ENCODE data around the gene C9orf72. TPM values are rescaled to one million over a fixed set of nuclear protein-coding genes. Genes with fewer than 3 reads are reported as not detected.
A peak's percentile ranks its signal among the peaks of the same experiment; 100 is the strongest.

C9orf72 gene
- total and polyA plus RNA-seq, 7 donors: 6.4 to 28.0 (median 21.0) TPM

DNA sequence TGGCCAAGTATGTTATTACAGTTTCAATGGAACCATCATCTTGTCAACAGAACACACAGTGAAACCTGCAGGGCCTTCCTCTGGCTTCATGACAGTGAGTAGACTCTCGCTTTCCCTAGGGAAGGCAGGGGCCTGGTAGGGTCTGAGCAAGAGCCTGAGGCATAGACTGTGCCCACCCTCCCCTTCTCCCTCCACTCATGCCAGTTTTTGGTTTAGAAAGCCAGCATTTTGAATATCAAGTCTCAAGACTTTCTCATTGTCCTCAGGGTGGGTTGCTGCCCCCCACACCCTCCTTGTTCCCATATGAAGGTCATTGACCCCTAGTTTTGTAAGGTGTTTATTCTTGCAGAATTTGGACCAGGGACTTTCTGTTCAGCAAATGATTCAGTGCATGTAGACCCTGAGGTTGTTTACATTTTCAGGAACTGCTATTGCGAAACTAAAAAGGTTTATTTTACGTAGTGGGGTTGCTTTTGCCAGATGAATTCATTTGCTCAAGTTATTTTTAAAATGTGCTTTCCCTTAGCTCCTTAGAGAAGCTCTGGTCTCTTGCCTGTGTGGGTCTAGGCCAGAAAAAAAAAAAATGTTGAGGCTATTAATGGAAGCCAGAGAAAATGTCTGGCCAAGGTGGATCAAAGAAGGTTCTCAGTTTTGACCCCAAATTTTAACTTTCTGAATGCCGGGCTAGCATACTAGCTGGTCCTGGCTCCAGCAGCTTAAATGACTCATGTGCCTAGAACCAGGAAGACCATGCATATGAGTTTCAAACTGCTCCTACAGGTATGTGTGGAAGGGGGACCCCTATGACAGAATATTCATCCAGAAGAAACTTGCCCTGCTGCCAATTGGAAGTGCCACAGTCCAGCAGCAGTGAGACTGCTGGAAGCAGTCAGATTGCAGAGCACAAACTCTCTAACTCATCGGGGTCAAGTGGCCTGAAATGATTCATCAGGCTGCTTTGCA is 33.5 kb downstream of the C9orf72 start:
- Histone ChIP-seq H3K9me3 (no peaks in the 10 kb centered on the region), H3K27ac (peak overlapping the region; percentile 74 to 89 (median 86)), H3K4me3 (no peak overlapping the region), H3K27me3 (no peaks in the 10 kb centered on the region), H3K36me3 (peaks cover 0 to 8% (median 0%) of the 10 kb centered on the region in 4 donors), H3K4me1 (peaks cover 0 to 66% (median 51%) of the 10 kb centered on the region in 4 donors)
- intact Hi-C loops (cut with DNase I): loop anchor here (2.0 to 10.0 kb wide), 4 partner anchors 33 to 585 kb away; partner anchors contain the start of genes C9orf72 and IFT74
- 64 to 77% methylated on average over 5 of the region's 5 CpGs for WGBS, 2 donors
- peak; percentile 83 for DNase-seq
- TF ChIP-seq POLR2A (IDR thresholded peaks at IDR 0.05) (no peak), EP300 (IDR thresholded peaks at IDR 0.05) (peak; percentile 95 to 99 (median 96)), POLR2AphosphoS5 (IDR thresholded peaks at IDR 0.05) (peak; percentile 88 to 94 (median 92))
- TF ChIP-seq, protein P1, sequence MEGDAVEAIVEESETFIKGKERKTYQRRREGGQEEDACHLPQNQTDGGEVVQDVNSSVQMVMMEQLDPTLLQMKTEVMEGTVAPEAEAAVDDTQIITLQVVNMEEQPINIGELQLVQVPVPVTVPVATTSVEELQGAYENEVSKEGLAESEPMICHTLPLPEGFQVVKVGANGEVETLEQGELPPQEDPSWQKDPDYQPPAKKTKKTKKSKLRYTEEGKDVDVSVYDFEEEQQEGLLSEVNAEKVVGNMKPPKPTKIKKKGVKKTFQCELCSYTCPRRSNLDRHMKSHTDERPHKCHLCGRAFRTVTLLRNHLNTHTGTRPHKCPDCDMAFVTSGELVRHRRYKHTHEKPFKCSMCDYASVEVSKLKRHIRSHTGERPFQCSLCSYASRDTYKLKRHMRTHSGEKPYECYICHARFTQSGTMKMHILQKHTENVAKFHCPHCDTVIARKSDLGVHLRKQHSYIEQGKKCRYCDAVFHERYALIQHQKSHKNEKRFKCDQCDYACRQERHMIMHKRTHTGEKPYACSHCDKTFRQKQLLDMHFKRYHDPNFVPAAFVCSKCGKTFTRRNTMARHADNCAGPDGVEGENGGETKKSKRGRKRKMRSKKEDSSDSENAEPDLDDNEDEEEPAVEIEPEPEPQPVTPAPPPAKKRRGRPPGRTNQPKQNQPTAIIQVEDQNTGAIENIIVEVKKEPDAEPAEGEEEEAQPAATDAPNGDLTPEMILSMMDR (IDR thresholded peaks at IDR 0.05): no peak

DNA sequence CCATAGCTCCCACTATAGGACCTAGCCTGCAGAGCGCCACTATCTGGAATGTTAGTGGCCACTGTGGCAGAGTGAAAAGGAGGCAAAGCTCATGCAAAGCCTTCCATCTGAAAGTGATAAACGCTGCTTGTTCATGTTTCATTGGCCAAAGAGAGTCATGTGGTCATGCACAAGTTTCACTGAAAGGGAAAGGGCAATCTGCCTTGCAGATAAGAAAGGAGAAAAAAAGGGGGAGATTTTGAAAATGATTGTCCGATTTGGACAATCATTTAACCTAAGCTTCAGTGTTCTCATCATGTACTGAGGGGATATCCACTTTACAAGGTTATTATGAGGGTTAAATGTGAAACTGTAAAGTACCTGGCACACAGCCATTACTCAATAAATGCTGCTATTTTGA is 34.6 kb downstream of the C9orf72 start:
- H3K9me3 ChIP-seq: no peaks in the 10 kb centered on the region
- no peaks in the 10 kb centered on the region for H3K27me3 ChIP-seq
- H3K4me3 ChIP-seq: no peak overlapping the region
- H3K27ac ChIP-seq: peak overlapping the region; percentile 74 to 89 (median 86)
- no peaks in the 10 kb centered on the region for H3K36me3 ChIP-seq
- TF ChIP-seq POLR2A (IDR thresholded peaks at IDR 0.05): no peak
- no peak for TF ChIP-seq EP300 (IDR thresholded peaks at IDR 0.05)
- TF ChIP-seq, protein P1 (IDR thresholded peaks at IDR 0.05): no peak
- intact Hi-C loops (cut with DNase I): loop anchor here (10.0 kb wide), 1 partner anchor 584 kb away; the partner anchor contains the start of gene IFT74
- 23 to 71% methylated on average over 3 of the region's 3 CpGs for WGBS, 2 donors
- H3K4me1 ChIP-seq: peaks cover 0 to 76% (median 62%) of the 10 kb centered on the region in 4 donors
- DNase-seq: no peak

DNA sequence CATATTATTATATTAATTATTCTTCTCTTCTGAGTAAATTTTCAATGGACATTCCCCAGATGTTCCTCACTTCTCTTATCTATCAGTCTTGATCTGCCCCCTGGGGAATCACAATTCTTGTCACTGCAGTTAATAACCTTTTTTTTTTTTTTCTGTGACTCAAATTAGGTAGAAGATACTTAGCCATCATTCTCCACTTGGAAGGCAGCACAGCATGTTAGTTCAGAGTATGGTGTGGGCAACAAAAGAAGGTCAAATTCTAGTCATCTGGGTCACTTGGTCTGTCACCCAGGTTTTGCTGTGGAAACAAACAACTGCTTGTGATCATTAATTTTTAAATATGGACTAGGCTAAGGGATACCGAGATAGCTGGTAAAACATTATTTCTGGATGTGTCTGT is 35.5 kb downstream of the C9orf72 start:
- no peak for TF ChIP-seq POLR2A (IDR thresholded peaks at IDR 0.05)
- TF ChIP-seq, protein P1 (IDR thresholded peaks at IDR 0.05): no peak
- TF ChIP-seq POLR2AphosphoS5 (IDR thresholded peaks at IDR 0.05): no peak
- TF ChIP-seq EP300 (IDR thresholded peaks at IDR 0.05): no peak
- Histone ChIP-seq H3K27me3 (no peaks in the 10 kb centered on the region), H3K4me3 (no peak overlapping the region), H3K4me1 (peaks cover 0 to 80% (median 69%) of the 10 kb centered on the region in 4 donors), H3K36me3 (no peaks in the 10 kb centered on the region), H3K27ac (peak overlapping the region in 2 of 4 donors; percentile 84 to 89), H3K9me3 (no peaks in the 10 kb centered on the region)
- intact Hi-C loops (cut with DNase I): loop anchor here (10.0 kb wide), 1 partner anchor 583 kb away; the partner anchor contains the start of gene IFT74
- 91 to 95% methylated on average over 1 of the region's 1 CpG for WGBS, 2 donors
- DNase-seq: no peak

DNA sequence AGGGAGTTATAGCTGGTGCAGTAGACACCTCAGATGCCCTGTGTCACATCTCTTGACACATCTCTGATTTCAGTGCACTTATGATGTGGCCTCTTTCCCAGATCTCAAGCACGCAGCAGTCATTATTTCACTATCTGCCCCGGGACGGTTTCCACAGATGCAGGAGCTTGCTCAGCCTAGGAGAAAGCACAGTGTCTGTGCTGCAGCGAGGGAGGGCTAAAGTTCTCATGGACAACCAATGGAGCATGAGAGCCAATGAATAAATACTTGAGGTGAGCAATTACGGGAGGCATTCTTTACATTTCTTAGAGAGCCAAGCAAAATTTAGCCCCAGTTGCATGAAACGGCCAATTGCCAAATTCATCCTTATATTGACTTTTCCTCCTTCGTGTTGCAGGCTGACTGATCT is 36.2 kb downstream of the C9orf72 start:
- Histone ChIP-seq H3K4me1 (peaks cover 0 to 75% (median 69%) of the 10 kb centered on the region in 4 donors), H3K4me3 (no peak overlapping the region), H3K9me3 (no peaks in the 10 kb centered on the region), H3K27ac (peak overlapping the region in 2 of 4 donors; percentile 32 to 84), H3K36me3 (no peaks in the 10 kb centered on the region), H3K27me3 (no peaks in the 10 kb centered on the region)
- TF ChIP-seq POLR2A (IDR thresholded peaks at IDR 0.05) (no peak), EP300 (IDR thresholded peaks at IDR 0.05) (no peak), POLR2AphosphoS5 (IDR thresholded peaks at IDR 0.05) (no peak)
- TF ChIP-seq, protein P1 (IDR thresholded peaks at IDR 0.05): no peak
- intact Hi-C loops (cut with DNase I): loop anchor here (10.0 kb wide), 1 partner anchor 582 kb away; the partner anchor contains the start of gene IFT74
- 59 to 70% methylated on average over 7 of the region's 7 CpGs for WGBS, 2 donors
- DNase-seq: no peak
